RCC 7860 (cell line): ENCODE results near the gene TSHZ2.

Experiments used
- DNase-seq: peaks from one replicate; pipeline ENCODE4 v3.0.0-alpha.2; 2015; ENCODE audit warnings: low spot score
- FAIRE-seq: peaks from 2 replicates; lab custom pipeline; 2012; peaks lifted over from hg19 to GRCh38; lab: Jason Lieb, UNC

TSHZ2 gene

DNA sequence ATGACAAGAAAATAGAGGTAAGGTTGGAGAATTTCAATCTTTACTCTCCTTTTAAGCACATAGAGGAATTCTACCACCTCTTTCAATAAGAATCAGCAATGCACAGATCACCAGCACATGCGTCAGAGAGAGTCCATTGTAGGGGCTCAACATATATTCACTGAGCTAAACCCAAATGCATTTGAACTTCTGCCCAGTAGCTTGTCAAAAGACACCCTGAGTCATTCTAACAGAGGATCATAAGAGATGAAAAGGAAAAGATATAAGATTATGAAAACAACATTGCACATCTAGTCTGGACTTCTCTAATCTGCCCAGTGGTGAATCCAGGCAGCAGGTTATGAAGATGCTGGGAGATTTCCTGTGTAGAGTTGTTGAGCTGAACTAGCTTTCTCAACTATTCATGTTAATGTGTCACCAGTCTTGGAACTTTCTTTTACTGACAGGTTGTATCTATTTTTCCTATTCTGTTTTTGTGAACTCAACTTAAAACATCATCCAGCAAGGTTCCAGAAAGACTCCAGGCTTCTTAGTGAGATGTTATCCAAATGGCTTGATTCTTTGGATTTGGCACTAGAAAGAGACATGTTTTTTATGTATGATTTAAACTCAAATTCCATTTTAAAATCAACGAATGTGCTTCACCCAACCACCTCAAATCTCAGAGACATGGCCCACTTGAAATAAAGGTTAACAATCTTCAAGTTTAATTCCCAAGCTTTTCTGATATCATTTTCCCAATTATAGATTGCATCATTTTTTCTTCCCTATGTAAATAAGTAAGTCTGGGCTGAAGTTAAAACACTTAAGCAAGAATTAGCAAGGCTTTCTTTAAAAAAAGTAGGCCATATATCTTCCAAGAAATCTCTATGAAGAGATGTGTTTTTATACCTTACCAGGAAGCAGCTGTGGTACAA lies 89.3 kb downstream of the TSHZ2 start:
- DNase-seq (no peak), FAIRE-seq (no peak)

DNA sequence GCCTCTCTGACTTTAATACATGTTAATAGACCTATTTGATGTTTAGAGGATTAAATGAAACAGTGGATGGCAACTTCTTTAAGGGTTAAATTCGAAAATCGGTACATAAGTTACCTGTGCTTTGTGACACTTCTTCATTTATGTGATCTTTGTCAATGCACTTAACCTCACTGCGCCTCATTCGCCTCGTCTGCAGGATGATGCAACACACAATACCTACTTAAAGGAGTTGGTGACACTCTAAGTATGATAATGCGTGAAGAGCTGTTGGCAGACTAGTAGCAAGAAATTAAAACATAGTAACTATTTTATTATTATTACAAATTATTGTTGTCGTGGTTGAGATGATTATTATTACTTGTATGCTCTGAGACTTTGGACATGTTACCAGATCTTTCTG lies 92.8 kb downstream of the TSHZ2 start:
- no peak for FAIRE-seq

DNA sequence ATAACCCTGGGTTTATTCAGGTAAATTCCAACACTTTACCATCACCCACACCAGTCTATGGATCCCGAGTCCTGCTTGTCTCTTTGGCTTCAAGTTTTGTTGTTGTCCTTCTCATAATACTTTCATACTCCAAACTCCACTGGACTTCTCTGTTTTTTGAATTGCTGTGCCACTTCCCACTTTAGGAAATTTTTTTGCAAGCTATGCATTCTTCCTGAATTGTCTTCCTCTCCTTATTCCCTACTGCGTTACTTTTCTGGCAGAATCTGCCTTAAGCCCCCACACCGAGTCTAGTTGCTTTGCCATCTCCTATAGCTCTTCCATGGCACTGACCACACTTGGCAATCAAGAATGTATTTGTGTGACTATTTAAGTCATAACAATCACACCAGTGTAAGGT lies 96.1 kb downstream of the TSHZ2 start:
- no peak for FAIRE-seq

More for the DNA sequence above, 92.8 kb downstream of the TSHZ2 start:
- DNase-seq: no peak

DNA sequence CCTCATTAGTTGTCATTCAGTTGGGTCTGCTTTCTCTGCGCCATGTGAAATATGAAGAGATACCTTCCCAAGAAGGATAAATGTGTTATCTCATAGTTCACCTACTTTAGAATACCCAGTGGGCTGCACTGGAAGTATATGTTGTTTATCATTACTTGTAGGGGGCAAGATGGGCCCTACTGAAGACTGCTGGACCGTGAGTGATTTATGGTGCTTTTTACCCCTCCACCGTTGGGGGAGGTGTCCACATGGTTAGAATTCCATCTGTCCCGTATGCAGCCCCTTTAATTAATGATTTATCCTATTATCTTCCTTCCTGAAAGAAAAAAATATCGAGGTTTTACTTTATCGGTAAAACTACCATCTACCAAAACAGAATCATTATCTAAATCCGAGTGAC lies 97.0 kb downstream of the TSHZ2 start:
- DNase-seq (no peak), FAIRE-seq (no peak)

More for the DNA sequence above, 96.1 kb downstream of the TSHZ2 start:
- no peak for DNase-seq

DNA sequence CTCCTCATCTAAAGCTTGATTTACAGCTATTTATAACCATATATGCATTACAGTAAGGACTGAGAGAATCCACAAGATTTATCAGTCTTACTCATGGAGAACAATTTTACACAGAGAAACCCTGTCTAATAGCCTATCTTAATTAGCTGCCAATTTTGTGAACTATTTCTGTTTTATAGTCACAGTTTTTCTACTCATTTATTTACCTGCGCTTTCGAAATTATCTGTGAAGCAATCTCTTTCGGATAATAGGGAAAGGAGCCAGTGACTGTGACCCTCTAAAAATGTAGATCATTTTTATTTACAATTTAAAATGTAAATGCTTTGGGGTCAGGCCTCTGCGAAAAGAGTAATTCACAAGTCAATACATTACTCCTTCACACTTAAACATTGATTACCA lies 98.1 kb downstream of the TSHZ2 start:
- no peak for DNase-seq
- no peak for FAIRE-seq

DNA sequence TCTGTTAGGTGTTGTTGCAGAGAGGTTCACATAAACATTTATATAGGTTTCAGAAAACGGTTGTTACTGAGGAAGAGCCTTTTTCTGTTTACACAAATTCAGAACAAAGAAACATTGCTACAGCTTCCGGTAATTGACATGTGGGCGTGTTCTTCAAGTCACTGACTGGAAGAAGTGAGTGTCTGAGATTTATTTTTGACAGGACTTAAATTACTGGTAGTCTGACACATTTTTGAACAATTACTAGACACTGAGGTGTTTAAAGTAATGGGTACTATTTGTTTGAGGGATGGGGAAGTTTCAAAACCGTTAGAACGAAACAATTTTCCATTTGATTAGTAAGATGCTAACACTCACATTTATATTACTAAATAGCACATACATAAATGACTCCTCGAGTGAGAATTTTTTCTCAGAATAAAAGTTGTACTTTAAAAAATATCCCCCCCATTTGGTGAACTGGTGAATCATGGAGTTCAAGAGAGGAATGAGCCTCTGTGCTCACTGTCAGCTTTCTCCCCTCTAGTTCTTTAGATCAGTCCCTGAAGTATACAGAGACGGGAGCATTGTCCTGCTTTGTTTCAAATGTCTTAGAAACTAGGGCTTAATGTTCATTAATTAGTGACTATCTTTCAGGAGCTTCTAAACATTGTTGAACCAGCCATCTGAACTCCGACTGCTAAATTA lies 98.7 kb downstream of the TSHZ2 start:
- no peak for FAIRE-seq

DNA sequence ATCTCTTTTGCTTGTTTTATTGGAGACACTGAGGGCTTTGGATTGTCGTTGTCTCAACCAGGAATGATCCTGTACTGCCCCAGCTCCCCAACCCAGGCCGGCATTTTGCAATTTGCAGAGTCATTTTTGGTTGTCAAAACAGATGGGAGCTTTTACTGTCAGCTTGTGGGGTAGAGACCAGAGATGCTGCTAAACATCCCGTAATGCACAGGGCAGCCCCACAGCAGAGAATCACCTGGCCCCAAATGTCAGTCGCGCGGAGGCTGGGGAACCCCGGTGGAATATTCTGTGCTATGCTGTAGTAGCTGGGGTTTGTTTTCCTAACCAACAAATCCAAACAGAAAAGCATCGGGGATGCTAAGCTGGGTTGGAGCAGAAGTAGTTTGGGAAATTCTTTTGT lies 99.7 kb downstream of the TSHZ2 start:
- FAIRE-seq: no peak
- DNase-seq: no peak

More for the DNA sequence above, 98.7 kb downstream of the TSHZ2 start:
- DNase-seq: no peak

DNA sequence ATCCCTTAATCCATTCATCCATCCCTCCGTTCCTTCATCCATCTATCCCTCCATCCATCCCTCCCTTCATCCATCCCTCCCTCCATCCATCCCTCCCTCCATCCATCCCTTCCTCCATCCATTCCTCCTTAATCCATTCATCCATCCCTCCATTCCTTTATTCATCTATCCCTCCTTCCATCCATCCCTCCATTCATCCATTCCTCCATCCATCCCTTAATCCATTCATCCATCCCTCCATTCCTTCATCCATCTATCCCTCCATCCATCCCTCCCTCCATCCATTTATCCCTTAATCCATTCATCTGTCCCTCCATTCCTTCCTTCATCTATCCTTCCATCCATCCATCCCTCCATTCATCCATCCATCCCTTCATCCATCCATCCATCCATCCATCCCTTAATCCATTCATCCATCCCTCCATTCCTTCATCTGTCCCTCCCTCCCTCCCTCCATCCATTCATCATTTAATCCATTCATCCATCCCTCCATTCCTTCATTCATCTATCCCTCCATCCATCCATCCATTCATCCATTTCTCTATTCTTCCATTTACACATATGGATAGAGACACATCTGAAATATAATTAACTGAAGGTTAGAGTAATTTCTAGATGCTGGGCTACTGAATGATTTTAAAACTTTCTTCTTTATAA lies 100.9 kb downstream of the TSHZ2 start:
- FAIRE-seq (no peak), DNase-seq (no peak)

DNA sequence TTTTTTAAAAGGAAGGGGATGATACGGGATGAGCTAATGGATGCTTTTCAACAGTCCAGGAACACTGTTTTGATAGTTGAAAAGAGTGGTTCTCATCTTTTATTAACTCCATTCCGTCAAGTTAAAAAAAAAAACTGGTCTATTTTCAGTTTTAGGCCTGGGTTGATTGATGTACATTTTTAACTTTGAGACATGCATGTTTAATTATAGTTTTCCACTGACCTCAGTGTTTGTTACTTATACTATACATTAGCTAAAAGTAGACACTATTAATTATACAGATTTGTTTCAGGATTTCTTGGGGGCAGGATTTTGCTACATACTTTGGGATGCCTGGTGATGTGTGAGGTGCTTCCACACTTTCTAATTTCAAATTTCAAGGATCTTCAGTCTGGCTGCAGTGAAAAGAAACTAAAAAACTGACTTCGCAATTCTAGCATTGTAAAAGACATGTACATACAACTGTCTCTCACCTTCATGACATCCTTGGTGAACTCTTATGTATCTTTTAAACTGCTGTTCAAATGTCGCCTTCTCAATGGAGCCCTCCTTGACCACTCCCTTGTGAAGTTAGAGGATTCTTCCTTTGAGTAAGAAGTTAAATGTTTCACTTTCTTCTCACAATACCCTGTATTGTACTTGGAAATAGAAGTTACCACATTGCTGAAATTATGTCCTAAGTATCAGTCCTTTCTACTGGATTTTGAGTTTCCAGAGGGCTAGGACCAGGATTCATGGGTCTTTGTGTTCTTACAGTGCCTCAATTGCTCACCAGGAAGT lies 101.7 kb downstream of the TSHZ2 start:
- no peak for DNase-seq
- FAIRE-seq: no peak

DNA sequence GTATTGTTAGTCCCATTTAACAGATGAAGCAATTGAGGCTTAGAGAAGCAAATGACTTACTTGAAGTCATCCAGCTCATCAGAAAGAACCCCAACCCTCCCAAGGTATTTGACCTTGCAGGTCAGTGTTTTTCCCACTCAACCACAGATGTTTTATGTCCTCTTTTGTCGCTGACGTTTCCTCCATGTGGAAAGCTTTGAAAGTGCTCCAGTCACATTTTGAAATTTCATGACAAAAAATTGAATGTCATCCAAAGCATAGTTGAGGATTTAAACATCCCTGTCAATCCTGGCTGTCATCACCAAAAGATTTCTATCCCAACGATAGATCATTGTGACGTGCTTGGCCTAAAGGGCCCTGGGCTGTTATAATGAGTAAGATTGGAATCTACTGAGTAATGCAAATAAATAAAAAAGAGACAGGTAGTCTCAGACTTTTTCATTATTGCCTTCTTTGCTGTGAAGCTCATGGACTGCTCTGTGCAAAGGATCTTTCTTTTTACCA lies 102.7 kb downstream of the TSHZ2 start:
- peak; percentile 23 for DNase-seq
- no peak for FAIRE-seq

DNA sequence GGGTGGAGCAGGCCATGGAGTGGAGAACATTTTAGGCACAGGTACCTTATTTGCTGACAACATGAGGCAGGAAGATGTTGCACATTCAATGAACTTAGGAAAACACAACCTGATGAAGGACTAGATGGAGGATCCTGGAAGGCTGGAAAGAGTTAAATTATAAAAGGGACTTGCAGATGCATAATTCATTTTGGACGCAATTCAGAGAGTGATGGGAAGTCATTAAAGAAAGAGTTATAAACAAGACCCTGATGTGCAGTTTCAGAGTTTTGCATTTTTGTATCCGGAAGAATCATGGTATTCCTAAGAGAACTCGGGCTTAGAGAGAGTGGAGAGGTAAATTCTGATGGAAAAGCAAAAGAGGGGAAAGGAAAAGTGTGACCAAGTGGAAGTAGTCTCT lies 104.5 kb downstream of the TSHZ2 start:
- DNase-seq (no peak), FAIRE-seq (no peak)

DNA sequence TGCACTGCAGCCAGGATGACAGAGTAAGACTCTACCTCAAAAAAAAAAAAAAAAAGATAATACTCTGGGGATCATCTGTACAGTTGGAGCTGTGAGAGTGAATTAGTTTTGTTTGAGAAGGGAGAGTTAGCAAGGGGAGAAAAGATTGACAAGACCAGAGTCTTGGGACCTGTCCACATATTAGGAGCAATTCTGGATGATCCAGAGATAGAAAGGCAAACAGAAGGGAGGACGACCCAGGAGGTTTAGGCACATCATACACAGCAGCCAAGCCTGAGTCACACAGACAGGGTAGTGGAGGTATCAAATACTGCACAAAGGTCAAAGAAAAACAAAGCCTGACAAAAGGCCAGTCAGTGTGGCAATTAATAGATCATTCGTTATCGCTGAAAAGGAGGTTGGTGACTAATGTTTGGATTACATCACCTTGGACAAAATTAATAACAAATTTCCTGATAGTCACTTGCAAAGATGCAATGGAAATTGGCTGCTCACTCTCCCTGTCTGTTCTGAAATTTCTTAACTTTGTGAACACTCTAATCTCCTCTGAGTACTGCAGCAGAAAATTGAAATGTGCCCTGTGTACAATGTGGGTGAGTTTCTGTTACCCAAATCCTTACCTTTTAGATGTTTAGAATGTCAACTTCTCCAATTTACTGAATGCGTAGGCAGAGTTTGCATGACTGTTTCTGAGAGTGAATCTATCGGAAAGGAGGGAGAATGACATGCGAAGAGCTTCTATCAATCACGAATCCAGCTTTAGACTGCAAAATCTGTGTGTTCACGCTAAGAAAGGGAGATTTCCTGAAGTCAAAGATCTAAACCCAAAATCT lies 105.4 kb downstream of the TSHZ2 start:
- DNase-seq (peak; percentile 24), FAIRE-seq (no peak)

DNA sequence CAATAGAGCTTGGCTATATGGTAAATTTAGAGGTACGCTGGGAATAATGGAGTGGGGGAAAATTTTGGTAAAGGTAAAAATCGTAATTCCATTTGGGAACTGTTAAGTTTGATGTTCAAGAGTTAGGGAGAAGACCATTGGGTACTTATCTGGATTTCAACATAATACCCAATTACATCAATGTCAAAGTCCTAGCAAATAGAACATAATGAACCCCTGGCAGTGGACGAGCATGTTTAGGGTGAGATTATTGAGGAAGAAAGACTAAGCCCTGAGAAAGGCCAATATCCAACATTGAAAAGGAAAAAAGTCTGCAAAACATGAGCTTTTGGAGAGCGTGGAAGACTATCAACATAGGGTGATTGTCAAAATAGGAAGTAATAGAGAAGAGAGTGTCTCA lies 106.6 kb downstream of the TSHZ2 start:
- DNase-seq (no peak), FAIRE-seq (no peak)

DNA sequence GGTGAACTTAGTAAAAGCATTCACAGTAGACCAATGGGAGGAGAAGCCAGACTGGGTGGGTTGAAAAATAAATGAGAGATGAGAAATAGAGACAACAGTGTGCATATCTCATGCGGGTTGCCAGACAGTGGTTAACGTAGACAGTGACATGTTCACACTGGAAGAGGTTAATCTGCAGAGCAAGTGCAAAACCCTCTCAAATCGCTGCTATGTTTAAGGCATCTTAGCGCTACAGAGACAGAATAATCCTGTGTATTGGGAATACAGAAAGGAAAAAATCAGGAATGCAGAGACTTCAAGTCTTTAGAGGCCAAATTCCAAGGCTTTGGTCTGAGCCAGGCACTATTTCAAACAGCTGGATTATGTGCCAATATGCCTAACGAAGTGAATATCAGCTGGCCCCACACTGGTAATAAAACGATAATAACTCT lies 107.1 kb downstream of the TSHZ2 start:
- FAIRE-seq: no peak
- DNase-seq: no peak

DNA sequence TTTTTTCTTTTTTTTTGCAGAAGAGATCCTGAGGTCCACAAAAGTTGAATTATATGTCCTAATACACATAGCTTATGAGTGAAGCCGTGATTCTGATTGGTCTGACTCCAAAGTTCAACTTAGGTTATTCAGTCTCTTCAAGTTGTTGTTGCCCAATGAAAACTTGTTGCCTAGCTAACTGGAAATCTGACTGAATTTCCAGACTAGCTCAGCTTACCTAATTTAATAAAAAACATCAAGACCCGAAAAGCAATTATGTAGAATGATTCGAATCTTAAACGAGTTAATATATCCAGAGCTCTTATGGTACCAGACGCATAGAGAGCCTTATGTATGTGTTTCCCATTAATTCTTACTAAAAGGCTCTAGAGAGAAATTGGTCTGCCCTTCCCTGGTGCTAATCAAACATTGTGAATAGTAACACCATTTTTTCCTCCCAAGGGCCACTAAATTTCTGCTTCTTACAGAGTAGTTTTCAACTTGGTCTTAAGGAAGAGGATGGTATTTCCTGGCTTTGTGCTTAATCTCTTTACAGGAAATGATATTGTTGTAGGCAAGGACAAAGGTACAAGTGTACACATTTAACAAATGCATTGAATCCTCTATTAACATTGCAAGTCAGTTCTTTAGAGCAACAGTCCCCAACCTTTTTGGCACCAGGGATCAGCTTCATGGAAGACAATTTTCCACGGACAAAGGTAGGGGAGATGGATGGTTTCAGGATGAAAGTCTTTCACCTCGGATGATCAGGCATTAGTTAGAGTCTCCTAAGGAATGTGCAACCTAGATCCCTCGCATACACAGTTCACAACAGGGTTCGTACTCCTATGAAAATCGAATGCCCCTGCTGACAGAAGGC lies 107.9 kb downstream of the TSHZ2 start:
- no peak for DNase-seq

DNA sequence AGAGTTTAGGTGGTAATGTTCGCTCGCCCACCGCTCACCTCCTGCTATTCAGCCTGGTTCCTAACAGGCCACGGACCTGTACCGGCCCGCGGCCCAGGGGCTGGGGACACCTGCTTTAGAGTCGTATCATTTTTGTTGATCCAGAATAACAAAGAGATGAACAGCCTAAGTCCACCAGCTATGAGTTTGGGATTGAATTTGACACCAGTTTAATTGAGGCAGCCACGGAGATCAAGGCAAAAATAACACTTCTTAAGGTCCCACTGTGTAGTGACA lies 108.5 kb downstream of the TSHZ2 start:
- DNase-seq: no peak
- no peak for FAIRE-seq

More for the DNA sequence above, 107.9 kb downstream of the TSHZ2 start:
- FAIRE-seq: no peak

DNA sequence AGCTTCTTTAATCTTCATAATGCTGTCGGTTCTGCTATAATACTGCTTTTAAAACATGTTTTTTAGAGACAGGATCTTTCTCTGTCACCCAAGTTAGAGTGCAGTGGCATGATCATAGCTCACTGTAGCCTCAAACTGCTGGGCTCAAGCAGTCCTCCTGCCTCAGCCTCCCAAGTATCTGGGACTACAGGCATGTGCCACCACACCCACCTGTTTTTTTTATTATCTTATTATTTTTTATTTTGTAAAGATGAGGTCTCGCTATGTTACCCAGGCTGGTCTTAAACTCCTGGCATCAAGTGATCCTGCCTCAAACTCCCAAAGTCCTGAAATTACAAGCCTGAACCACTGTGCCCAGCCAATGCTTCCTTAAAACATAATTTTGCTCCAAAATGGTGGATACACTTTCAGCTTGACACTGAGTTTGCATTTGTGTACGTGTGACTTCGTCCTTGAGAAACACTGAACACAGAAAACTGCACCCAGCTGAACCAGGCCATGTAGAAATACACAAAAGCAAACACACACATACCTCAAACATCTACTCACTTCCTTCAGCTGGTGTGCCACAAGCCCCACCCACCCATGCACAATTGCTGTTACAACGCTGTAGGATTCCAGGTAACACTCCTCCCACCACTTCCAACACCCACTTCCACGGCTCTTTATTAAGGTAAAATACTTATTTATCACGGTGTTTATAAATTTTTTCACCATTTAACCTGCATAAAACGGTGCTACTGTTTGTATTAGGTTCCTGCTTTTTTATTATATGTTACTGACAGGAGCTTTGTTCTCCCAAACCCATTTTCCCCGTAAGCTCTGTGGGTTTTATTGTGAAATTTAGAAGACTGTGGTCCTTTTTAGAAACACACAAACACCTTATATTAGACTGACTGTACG lies 109.1 kb downstream of the TSHZ2 start:
- FAIRE-seq (no peak), DNase-seq (peak; percentile 44)
